Lung (tissue), 12 donors: ENCODE results near the gene MT1M. TPM values are rescaled to one million over a fixed set of nuclear protein-coding genes. Genes with fewer than 3 reads are reported as not detected.
"Not testable (repeated sequence)": the region's sequence is repeated elsewhere in the genome, so short reads cannot be mapped to it uniquely, and the experiment has no call there.

Experiments used
- ATAC-seq: fragments of 200-7000 bp; cut with Tn5 transposase; one replicate; pipeline ENCODE4 v1.9.1; 2020; ENCODE audit warnings: moderate number of reproducible peaks; ENCODE audit not compliant: insufficient read depth, low FRiP score
- DNase-seq, 3 donors: peaks; one replicate each; pipeline ENCODE4 v3.0.0-alpha.2; 2013 to 2017
- H3K27ac ChIP-seq, 2 donors: one replicate each; pipeline ENCODE4 v1.5.1; 2013; ENCODE audit warnings: mild to moderate bottlenecking in 2 of 2, moderate library complexity in 2 of 2, control low read depth in 1 of 2, inconsistent platforms in 1 of 2, low read depth in 1 of 2, low read length in 1 of 2
- H3K27me3 ChIP-seq, 3 donors: one replicate each; pipeline ENCODE4 v1.5.1; 2013; ENCODE audit warnings: low read length in 2 of 3; ENCODE audit not compliant: control insufficient read depth in 3 of 3, insufficient read depth in 3 of 3
- H3K36me3 ChIP-seq, 4 donors: one replicate each; pipeline ENCODE4 v1.5.1; 2013; ENCODE audit warnings: low read length in 4 of 4, mild to moderate bottlenecking in 1 of 4, moderate library complexity in 1 of 4; ENCODE audit not compliant: control insufficient read depth in 4 of 4, insufficient read depth in 4 of 4
- H3K4me1 ChIP-seq, 5 donors: one replicate each; pipeline ENCODE4 v1.5.1; 2013; ENCODE audit warnings: low read length in 5 of 5, mild to moderate bottlenecking in 2 of 5, moderate library complexity in 1 of 5; ENCODE audit not compliant: control insufficient read depth in 5 of 5, insufficient read depth in 5 of 5
- H3K4me3 ChIP-seq: one replicate; pipeline ENCODE4 v1.5.1; 2013; ENCODE audit warnings: mild to moderate bottlenecking, control low read depth, moderate library complexity
- H3K9ac ChIP-seq, 2 donors: one replicate each; pipeline ENCODE4 v1.5.1; 2013; ENCODE audit warnings: low read length in 2 of 2, control low read depth in 1 of 2; ENCODE audit not compliant: insufficient read depth in 1 of 2
- H3K9me3 ChIP-seq, 4 donors: one replicate each; pipeline ENCODE4 v1.5.1; 2013; ENCODE audit warnings: low read length in 3 of 4, mild to moderate bottlenecking in 1 of 4, moderate library complexity in 1 of 4; ENCODE audit not compliant: control insufficient read depth in 4 of 4, insufficient read depth in 3 of 4
- CTCF ChIP-seq: IDR thresholded peaks from 2 replicates; pipeline ENCODE4 v1.5.1; 2012; ENCODE audit warnings: mild to moderate bottlenecking; ENCODE audit errors: control extremely low read depth, extremely low read depth
- WGBS, 2 donors: extraction: QIAGEN DNeasy Blood & Tissue Kit; methylation state at CpG; one replicate each; pipeline ENCODE4 v1.1.7; 2013; 5-methylcytosine and 5-hydroxymethylcytosine counted together
- polyA plus RNA-seq, 2 donors: library from polyadenylated mRNA; stranded (reverse); fragments of 200-250 nt; gene quantifications; one replicate each; pipeline ENCODE4 v1.2.1, GENCODE V29; 2013
- total RNA-seq, 2 donors: library from RNA; depleted of rRNA in 1 of 2; stranded (reverse); fragments of >200 nt in 1 of 2; gene quantifications; one replicate each; pipeline ENCODE4 v1.2.1, GENCODE V29; 2014 to 2021
- donor health status: control.
- donor health status: control.
- donor health status: Bipolar disorder and iron deficiency.
- donor health status: healthy.
- donor health status: DM: yes; HTN: yes; CAD: no.

MT1M gene
- total and polyA plus RNA-seq, 4 donors: 0.88 to 251 (median 43.5) TPM

- Histone ChIP-seq H3K9me3 (peaks cover 0 to 2% (median 0%) of the 10 kb centered on the region in 4 donors), H3K36me3 (no peaks in the 10 kb centered on the region), H3K27me3 (peaks cover 0 to 40% (median 6%) of the 10 kb centered on the region in 3 donors), H3K4me1 (peaks cover 0 to 14% (median 7%) of the 10 kb centered on the region in 5 donors), H3K9ac (no peak overlapping the region), H3K4me3 (peak overlapping the region; percentile 1), H3K27ac (peak overlapping the region in 1 of 2 donors; percentile 75)
- no peak for TF ChIP-seq CTCF
- WGBS, 2 donors: 2 to 4% methylated on average over 36 to 41 of the region's 41 CpGs
- ATAC-seq (peak; percentile 85), DNase-seq (peak; percentile 90 to 95 (median 92))
Observed at GRCh38 chr16:56617212-56618085, 15.0 kb upstream of the MT1M start.

DNA sequence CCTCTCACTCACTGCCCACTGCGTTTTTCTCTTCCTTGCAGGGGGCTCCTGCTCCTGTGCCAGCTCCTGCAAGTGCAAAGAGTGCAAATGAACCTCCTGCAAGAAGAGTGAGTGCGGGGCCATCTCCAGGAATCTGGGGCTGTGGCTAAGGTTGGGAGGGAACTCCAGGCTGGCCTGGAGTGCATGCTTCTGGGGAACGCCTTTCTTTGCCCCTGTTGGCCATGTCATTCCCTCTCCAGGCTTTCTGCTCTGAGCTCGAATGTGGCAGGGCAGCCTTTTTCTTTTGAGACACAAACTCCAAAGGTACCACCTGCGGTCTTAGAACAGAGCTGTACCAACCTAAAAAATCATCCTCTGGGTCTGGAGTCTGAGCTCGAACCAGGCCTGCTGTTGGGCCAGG lies 14.3 kb upstream of the MT1M start:
- Histone ChIP-seq H3K27me3 (peaks cover 0 to 40% (median 6%) of the 10 kb centered on the region in 3 donors), H3K9me3 (peaks cover 0 to 2% (median 0%) of the 10 kb centered on the region in 4 donors), H3K9ac (no peak overlapping the region), H3K36me3 (no peaks in the 10 kb centered on the region), H3K4me1 (peaks cover 0 to 14% (median 7%) of the 10 kb centered on the region in 5 donors), H3K4me3 (no peak overlapping the region), H3K27ac (no peak overlapping the region)
- no peak for DNase-seq
- TF ChIP-seq CTCF: no peak
- no peak for ATAC-seq
- 50 to 83% methylated on average over 6 of the region's 6 CpGs for WGBS, 2 donors

GRCh38 chr16:56620339-56620897 lies 12.0 kb upstream of the MT1M start:
- ATAC-seq (no peak), DNase-seq (no peak)
- Histone ChIP-seq H3K4me1 (peaks cover 0 to 18% (median 7%) of the 10 kb centered on the region in 5 donors), H3K27ac (no peak overlapping the region), H3K27me3 (peaks cover 0 to 45% (median 12%) of the 10 kb centered on the region in 3 donors), H3K4me3 (no peak overlapping the region), H3K9me3 (peaks cover 0 to 2% (median 0%) of the 10 kb centered on the region in 4 donors), H3K36me3 (no peaks in the 10 kb centered on the region), H3K9ac (no peak overlapping the region)
- TF ChIP-seq CTCF: no peak
- 78 to 90% methylated on average over 8 of the region's 8 CpGs for WGBS, 2 donors

DNA sequence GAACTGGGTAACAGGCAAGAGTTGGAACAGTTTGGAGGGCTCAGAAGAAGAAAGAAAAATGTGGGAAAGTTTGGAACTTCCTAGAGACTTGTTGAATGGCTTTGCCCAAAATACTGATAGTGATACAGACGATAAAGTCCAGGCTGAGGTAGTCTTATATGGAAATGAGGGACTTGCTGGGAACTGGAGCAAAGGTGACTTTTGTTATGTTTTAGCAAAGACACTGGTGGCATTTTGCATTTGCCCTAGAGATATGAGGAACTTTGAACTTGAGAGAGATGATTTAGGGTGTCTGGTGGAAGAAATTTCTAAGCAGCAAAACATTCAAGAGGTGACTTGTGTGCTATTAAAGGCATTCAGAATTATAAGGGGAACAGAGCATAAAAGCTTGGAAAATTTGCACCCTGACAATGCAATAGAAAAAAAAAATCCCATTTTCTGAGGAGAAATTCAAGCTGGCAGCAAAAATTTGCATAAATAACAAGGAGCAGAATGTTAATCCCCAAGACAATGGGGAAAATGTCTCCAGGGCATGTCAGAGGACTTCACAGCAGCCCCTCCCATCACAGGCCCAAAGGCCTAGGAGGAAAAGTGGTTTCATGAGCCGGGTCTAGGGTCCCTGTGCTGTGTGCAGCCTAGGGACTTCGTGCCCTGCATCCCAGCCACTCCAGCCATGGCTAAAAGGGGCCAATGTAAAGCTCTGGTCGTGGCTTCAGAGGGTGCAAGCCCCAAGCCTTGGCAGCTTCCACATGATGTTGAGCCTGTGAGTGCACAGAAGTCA lies 10.6 kb upstream of the MT1M start:
- not testable (repeated sequence) for ATAC-seq, DNase-seq, H3K9ac ChIP-seq, H3K9me3 ChIP-seq, H3K36me3 ChIP-seq, H3K4me3 ChIP-seq, H3K27ac ChIP-seq
- Histone ChIP-seq H3K4me1 (peaks cover 0 to 25% (median 7%) of the 10 kb centered on the region in 5 donors), H3K27me3 (peaks cover 0 to 43% (median 16%) of the 10 kb centered on the region in 3 donors)
- WGBS, 2 donors: 83 to 94% methylated on average over 4 of the region's 4 CpGs

- 91 to 96% methylated on average over 5 of the region's 5 CpGs for WGBS, 2 donors
- H3K27me3 ChIP-seq: peaks cover 0 to 34% (median 17%) of the 10 kb centered on the region in 3 donors
- not testable (repeated sequence) for ATAC-seq, H3K36me3 ChIP-seq, H3K9me3 ChIP-seq, DNase-seq, H3K9ac ChIP-seq, H3K4me3 ChIP-seq, H3K27ac ChIP-seq
- peaks cover 0 to 15% (median 0%) of the 10 kb centered on the region in 5 donors for H3K4me1 ChIP-seq
Observed at GRCh38 chr16:56623184-56623583, 9.3 kb upstream of the MT1M start.
